HCT116 (cell line): ENCODE measurements around the gene CREBZF.

Experiments
- CTCF ChIP-seq, 3 experiments: fragments of 200-600 bp in 1 of 3; sonication (generic) in 1 of 3; IDR thresholded peaks in 2 of 3; conservative IDR thresholded peaks in 1 of 3; 2 replicates each; pipeline ENCODE4 v1.5.1; 2012 to 2017; ENCODE audit warnings: low read depth in 2 of 3, low read length in 2 of 3, antibody characterized with exemption in 1 of 3, borderline replicate concordance in 1 of 3, control low read depth in 1 of 3, mild to moderate bottlenecking in 1 of 3, mixed read lengths in 1 of 3, mixed run types in 1 of 3, moderate library complexity in 1 of 3; ENCODE audit not compliant: insufficient read depth in 1 of 3
- EZH2 ChIP-seq: fragments of 200-600 bp; sonication (generic); IDR thresholded peaks from 2 replicates; pipeline ENCODE4 v1.6.1; 2017; ENCODE audit warnings: antibody characterized with exemption, mixed run types
- EZH2phosphoT487 ChIP-seq: fragments of 200-600 bp; IDR thresholded peaks from 2 replicates; pipeline ENCODE4 v1.6.1; 2018; ENCODE audit warnings: antibody characterized with exemption, borderline replicate concordance
- JUND ChIP-seq: IDR thresholded peaks from 2 replicates; pipeline ENCODE4 v1.6.1; 2012
- MAX ChIP-seq: IDR thresholded peaks from 2 replicates; pipeline ENCODE4 v1.6.1; 2012
- POLR2A ChIP-seq: IDR thresholded peaks from 2 replicates; pipeline ENCODE4 v1.7.0; 2011; ENCODE audit warnings: borderline replicate concordance; ENCODE audit not compliant: insufficient read depth, insufficient read length; ENCODE audit errors: extremely low read depth
- POLR2AphosphoS5 ChIP-seq: IDR thresholded peaks from 2 replicates; pipeline ENCODE4 v1.6.1; 2011; ENCODE audit warnings: mild to moderate bottlenecking, low read depth, low read length, moderate library complexity
- RAD21 ChIP-seq: IDR thresholded peaks from 2 replicates; pipeline ENCODE4 v1.6.1; 2012; ENCODE audit warnings: low read depth, mild to moderate bottlenecking
- SRF ChIP-seq: IDR thresholded peaks from 2 replicates; pipeline ENCODE4 v1.6.1; 2012; ENCODE audit warnings: low read depth
- TCF7L2 ChIP-seq: IDR thresholded peaks from 2 replicates; pipeline ENCODE4 v1.7.0; 2011; ENCODE audit warnings: borderline replicate concordance, inconsistent platforms; ENCODE audit not compliant: insufficient read depth, insufficient read length; ENCODE audit errors: extremely low read depth
- YY1 ChIP-seq: IDR thresholded peaks from 2 replicates; pipeline ENCODE4 v1.6.1; 2011; ENCODE audit warnings: low read length, low read depth, moderate library complexity, mild to moderate bottlenecking; ENCODE audit not compliant: insufficient replicate concordance; ENCODE audit errors: extremely low read depth

- no peak for TF ChIP-seq EZH2
- TF ChIP-seq SRF: no peak
- no peak for TF ChIP-seq CTCF (IDR thresholded peaks at IDR 0.05 in 2 of 3, conservative IDR thresholded peaks at IDR 0.05 in 1 of 3; ENCODE audit: borderline replicate concordance in 1 of 3, insufficient read depth in 1 of 3, low read depth in 2 of 3, low read length in 2 of 3)
- TF ChIP-seq YY1: no peak
- TF ChIP-seq RAD21: no peak
- no peak for TF ChIP-seq POLR2AphosphoS5
- no peak for TF ChIP-seq MAX
- TF ChIP-seq POLR2A: no peak
- TF ChIP-seq JUND: no peak
- TF ChIP-seq EZH2phosphoT487: no peak
- no peak for TF ChIP-seq TCF7L2
Measured at GRCh38 chr11:85658180-85658579, 6.7 kb downstream of the CREBZF start.
